Cardiac septum (tissue), 1 donor: ENCODE results near the gene HNRNPM. TPM values are rescaled to one million over a fixed set of nuclear protein-coding genes. Genes with fewer than 3 reads are reported as not detected.
"Not testable (repeated sequence)": the region's sequence is repeated elsewhere in the genome, so short reads cannot be mapped to it uniquely, and the experiment has no call there.

Experiments
- DNase-seq: peaks from one replicate; pipeline ENCODE4 v3.0.0-alpha.2; 2020; ENCODE audit warnings: low spot score
- intact Hi-C: fragments of 100-400 bp; cut with DNase I; formaldehyde crosslinking; loops from one replicate; pipeline ENCODE4 v1.14.0; 2022
- total RNA-seq: library from RNA; stranded (reverse); fragmentation: NEBNext Ultra II Directional; extraction: Animal tissue kit (Norgen Biotek cat#: 25700); gene quantifications from one replicate; pipeline ENCODE4 v1.2.1, GENCODE V29; 2021
- donor health status: DM: no; HTN: no; CAD: no.

HNRNPM gene
- total RNA-seq, 1 donor from 2014 or later, result 102 TPM

DNA sequence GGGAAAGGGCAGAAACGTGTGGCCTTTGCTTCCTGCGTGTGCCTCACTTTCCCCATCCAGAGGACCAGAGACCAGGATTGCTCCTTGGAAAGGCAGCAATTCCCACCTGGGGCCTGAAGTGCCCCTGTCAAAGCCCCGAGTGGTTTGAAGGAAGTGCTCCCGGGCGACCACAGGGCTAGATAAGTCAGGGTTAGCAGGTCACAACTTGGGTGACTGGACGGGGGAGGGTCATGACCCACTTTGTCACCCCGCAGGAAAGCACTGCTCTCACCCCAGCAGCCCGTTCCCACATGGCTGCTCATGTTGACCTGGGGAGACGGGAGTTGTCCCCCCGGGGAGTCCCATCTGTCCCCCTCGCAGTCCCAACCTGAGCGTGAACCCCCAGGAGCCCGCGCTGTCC is 57.2 kb downstream of the HNRNPM start:
- intact Hi-C loops, result no loop called here
- DNase-seq, result no peak

DNA sequence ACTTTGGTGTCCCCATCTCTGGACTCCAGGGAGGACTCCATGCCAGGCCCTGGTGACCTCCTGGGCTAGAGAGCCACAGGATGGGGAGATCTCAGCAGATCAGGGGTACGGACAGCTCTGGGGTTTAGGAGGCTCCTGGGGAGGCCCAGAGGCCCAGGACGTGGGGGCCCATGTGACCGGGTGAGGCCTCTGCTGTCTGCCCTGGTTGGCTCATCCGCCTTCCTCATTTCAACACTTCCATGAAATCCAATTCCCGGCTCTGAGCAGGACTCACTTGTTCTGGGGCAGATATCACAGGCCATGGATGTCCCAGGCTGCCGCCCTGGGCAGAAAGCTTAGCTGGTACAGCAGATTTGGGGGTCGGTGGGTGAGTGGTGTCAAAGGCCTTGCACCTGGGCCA is 58.7 kb downstream of the HNRNPM start:
- no peak for DNase-seq
- intact Hi-C loops, result no loop called here

DNA sequence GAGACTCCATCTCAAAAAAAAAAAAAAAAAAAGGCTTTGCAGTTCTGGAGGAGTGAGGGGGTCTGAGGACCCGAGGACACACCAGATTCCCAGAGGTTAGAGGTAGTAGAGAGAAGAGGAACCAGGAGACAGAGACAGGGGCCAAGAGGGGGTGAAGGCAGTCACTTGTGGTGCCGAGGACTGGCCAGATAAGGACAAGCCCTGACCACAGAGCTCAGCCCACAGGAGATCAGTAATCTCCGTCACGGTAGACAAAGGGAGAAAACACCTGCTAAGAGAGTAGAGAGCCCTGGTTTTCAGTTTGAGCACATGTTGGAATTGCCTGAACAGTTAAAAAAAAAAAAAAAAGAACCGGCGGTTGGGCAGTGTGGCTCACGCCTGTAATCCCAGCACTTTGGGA is 59.4 kb downstream of the HNRNPM start:
- DNase-seq, result no peak
- intact Hi-C loops, result no loop called here

DNA sequence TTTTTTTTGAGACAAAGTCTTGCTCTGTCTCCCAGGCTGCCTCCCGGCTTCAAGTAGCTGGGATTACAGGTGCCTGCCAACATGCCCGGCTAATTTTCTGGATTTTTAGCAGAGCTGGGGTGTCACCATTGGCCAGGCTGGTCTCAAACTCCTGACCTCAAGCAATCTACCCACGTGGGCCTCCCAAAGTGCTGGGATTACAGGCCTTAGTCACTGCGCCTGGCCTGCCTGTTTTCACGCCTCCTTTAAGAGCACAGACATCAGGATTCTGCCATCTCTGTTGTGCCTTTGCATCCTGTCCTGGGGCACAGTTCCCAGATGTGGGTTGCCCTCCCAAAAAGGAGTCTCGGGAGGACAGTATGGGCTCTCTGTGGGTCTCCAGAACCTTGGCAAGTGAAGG is 60.1 kb downstream of the HNRNPM start:
- no peak for DNase-seq
- intact Hi-C loops, result loop anchor here (5.0 kb wide), 1 partner anchor 93 kb away; the partner anchor contains the start of gene MARCHF2

DNA sequence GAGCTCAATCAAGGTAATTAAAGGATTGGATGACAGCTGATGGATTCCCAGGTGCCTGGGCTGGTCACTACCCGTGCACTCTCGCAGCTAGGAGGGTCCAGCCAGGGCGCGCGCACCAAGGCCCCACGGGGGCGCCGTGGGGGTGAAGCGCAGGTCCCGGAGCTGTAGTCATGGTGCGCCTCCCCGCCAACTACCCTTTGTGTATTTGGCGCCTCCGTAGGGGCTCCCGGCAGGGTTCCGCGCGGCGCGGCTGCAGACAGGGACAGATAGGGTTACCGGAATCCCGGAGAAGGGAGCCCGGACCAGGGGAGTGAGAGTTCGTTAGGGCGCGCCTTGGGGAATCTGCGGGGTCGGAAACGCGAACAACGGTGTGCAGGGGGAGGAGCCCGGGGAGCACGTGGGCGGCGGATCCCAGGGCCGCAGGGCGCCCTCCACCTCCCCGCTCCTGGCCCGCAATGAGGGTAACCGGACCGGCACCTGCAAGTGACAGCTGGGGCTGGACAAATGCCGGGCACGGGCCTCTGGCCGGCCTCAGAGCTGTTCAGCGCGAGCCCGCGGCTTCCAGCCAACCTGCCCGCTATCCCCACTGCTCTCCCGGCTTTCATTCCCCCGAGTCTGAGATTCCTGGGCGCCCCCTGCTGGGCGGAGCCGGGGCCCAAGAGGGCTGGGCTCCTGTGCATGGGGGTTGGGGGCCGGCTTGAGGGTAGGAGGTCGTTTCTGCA is 61.1 kb downstream of the HNRNPM start:
- intact Hi-C loops, result loop anchor here (1.0 to 5.0 kb wide), 2 partner anchors 94 to 152 kb away; partner anchors contain the start of gene MARCHF2
- DNase-seq, result peak; percentile 91

DNA sequence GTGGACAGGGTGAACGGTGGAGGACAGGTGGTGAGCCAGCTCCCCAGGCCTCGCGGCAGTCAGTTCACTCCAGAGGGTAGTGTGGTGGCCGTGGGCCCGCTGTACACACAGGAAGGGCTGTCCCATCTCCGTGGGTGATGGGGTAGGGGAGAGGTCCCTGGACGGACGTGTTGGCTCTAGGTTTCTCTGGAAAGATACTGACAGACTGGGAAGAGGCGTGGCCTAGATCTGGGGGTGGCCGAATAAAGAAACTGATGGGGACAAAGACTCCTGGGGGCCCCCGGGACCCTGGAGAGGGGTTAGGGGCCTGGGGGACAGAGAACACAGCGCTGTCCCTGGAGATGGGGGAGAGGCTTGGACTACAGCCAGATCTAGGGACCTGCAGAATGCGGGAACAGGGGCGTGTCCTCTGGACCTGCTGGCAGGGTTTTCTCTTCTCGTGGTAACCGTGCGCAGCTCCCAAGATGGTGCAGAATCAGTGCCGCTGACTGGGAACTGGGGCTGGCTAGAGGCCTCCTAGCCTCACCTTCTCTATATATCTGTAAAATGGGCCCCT is 61.7 kb downstream of the HNRNPM start:
- intact Hi-C loops, result loop anchor here (1.0 to 5.0 kb wide), 2 partner anchors 94 to 152 kb away; partner anchors contain the start of gene MARCHF2

DNA sequence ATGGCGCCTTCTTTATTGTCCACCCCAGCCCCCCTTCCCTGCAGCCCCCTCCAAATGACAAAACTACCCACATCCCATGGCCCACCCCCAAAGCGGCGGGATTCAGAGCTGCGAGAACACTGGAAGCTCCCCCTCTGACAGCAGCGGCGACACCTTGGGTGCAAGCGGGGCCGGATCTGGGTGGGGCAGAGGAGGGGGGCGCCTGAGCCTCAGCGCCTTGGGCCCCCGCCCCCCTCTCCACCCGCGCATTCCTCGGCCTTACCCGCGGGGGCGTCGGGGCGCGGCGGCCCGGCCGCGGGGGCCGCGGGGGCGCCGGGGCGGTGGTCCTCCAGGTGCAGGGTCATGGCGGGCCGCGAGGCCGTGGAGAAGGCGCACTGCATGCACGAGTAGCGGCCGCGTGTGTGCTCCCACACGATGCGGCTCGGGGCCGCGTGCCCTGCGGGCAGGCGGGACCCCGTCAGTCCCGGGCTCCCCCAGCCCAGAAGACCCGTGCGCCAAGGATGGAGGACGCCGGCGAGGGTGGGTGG is 65.9 kb downstream of the HNRNPM start:
- no peak for DNase-seq
- intact Hi-C loops, result no loop called here

More for the DNA sequence above, 61.7 kb downstream of the HNRNPM start:
- no peak for DNase-seq

DNA sequence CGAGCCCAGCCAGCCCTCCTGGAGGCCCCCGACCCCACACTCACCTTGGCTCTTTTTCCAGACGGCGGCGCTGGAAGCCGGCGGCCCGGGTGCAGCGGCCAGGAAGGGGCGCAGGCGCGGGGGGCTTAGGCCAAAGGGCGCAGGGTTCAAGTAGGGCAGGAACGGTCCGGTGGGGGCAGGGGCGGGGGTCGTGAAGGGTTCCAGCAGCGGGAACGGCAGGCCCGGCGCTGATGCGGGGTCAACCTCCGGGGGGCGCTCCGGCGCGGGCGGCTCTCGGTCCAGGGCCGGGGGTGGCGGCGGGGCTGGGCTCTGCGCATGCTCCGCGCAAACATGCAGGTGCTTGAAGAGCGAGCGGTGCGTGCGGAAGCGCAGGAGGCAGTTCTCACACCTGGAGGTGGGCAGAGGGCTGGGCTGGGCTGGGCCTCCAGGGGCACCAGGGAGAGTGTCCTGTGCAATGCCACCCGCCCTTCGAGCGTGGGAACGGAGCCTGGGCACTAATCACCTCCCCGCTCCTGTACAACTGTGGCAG is 66.9 kb downstream of the HNRNPM start:
- intact Hi-C loops, result no loop called here
- DNase-seq, result no peak

DNA sequence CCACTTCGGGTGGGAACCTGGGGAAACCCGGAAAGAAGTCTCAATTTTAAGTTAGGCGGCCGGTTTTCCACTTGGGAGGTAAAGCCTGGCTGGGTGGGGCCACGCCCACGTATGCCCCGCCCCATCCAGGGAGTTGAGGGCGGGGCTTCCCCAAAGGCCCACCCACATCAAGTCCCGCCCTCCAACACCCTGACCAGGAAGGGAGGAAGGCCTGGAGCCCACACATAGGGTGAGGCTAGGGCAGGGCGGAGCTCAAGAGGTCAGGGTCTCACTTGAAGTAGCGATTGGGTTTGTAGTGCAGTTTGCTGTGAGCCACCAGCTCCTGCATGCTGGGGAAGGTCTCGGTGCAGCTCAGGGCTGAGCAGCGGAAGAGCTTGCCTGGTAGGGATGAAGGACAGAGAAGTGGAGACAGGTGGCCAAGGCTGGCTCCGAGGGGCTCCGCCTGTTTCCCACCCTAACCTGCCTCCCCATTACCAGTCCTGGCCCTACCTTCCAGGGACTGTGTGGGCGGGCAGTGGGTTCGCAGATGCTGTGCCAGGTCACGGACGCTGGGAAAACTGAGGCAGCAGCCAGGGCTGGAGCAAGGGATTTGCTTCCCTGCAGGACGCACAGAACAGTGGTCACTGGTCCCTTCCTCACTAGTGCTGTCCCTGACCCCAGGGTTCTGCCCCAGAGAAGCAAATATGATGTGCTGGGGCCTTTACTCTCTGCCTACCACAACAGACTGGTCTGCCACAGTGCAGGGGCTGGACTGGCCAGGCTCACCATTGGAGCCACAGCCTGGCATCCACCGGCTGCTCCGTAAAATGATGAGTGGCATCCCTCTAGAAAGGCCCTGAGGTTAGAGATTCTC is 67.6 kb downstream of the HNRNPM start:
- no peak for DNase-seq
- intact Hi-C loops, result no loop called here

DNA sequence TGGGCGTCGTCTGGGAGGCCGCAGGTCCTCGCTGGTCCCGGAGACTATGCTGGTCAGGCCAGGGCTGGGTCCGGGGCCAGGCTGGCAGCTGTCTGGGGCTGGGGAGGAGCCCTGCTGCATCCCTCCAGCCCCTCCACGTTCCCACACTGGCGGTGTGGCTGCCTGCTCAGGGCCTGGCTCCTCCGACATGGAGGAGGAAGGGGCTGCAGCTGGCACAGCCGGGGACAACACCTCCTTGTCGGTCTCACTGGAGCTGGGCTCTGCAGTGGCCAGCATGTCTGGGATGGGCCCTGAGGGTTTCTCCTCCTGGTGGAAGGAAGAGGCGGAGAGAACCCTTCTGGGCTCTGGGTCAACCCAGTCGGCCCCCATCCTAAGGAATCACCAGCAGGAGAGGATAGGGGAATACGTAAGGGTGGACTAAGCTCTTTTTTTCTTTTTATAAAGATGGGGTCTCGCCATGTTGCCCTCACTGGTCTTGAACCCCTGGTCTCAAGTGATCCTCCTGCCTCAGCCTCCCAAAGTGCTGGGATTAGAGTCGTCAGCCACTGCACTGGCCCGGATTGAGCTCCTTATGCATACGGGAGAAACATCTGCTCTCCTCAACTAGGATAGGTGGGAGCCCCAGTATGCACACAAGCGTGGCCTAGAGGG is 68.4 kb downstream of the HNRNPM start:
- intact Hi-C loops, result no loop called here
- no peak for DNase-seq

DNA sequence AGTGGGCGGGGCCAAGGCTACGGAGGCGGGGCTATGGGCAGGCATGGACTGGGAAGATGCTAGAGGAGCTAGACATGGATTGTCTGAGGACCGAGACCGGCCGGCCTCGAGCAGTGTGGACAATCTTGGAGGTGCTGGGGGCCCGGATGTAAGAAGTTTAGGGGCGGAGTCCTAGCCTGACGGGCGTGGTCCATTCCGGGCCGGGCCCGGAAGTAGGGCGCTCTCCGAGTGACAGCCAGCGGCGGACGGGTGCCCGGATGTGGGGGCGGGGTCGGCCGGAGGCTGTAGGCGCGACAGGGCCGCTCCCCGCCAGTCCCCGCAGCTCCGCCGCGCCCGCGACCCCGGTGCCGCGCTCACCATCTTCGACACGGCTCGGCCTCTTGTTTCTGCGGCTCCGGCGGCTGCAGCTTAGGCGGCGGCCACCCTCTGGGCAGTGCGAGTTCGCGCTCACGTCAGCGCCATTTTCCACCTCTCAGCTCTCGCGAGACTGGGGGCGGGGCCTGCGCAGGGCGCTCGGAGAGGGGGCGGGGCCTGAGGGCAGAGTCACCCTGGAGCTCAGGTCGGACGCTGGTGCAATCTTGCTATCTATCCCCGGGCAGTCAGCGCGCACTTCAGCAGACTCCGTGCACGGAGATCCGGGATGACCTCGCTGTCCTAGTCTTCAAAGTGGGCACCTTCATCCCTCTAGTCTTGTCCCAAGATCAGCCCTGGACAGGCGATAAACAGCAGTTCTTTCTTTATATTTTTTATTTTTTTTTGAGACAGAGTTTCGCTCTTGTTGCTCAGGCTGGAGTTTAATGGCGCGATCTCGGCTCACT is 69.1 kb downstream of the HNRNPM start, which contains the start of gene ZNF414:
TSS of gene ZNF414 (minus strand) at position 481 of the 818 bp plus-strand sequence. CDS start at position 360, 121 bp downstream.
- intact Hi-C loops, result no loop called here

DNA sequence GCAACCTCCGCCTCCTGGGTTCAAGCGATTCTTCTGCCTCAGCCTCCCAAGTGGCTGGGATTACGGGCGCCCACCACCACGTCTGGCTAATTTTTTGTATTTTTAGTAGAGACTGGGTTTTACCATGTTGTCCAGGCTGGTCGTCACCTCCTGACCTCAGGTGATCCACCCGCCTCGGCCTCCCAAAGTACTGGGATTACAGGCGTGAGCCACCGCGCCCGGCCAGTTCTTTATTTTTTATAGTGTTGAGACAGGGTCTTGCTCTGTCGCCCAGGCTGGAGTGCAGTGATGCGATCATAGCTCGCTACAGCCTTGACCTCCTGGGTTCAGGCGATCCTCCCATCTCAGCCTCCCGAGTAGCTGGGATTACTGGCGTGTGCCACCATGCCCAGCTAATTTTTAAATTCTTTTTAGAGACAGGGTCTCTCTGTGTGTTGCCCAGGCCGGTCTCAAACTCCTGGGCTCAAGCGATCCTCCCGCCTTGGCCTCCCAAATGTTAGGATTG is 69.8 kb downstream of the HNRNPM start:
- intact Hi-C loops, DNase-seq: not testable (repeated sequence)

More for the DNA sequence above, 69.1 kb downstream of the HNRNPM start, which contains the start of gene ZNF414:
- peak; percentile 98 for DNase-seq

DNA sequence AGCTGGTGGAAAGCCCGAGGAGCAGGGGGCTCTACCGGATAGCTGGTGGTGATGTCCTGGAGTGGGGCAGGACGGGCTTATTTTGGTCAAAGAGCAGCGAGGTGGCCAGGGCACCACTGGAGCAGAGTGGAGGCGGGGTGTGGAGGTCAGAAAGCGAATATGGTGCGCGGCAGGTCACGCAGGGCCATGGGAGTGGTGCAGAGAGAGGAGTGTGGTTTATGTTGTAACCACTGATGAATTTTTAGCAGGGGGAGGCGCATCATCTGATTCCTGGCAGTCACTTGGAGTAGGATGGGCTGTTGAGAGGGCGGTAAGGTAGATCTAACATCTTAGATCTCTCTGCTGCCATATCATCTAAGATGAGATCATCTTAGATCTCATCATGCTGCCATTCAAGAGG is 70.5 kb downstream of the HNRNPM start:
- DNase-seq, result no peak
- intact Hi-C loops, result no loop called here

DNA sequence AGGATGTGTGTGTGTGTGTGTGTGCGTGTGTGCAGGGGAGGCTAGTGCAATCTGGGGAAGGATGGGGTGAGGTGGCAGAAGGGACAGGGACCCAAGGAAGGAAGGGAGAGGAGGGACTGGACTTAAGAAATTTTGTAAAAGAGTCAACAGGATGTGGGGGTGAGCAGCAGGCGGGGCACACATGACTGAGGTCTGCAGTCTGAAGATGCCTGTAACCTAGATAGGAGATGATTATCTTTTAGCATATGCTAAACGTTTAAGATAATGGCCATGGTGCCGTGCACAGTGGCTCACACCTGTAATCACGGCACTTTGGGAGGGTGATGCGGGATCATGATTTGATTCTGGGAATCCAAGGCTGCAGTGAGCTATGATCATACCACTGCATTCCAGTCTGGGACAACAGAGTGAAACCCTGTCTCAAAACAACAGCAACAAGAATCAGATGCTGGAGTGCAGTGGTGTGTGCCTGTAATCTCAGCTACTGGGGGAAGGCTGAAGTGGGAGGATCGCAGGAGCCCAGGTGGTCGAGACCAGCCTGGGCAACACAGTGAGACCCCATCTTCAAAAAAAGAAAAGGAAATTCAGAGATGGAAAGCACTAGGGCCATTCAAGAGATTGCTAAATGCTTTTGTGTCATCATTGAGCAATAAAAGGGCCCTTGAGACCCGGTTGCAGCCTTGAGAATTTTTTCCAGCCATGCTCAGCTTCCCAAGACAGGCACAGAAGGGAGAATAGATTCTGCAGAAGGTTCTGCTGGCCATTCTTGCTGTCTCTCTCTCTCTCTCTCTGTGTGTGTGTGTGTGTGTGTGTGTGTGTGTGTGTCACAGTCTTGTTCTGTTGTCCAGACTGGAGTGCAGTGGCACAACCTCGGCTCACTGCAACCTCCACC is 73.0 kb downstream of the HNRNPM start:
- intact Hi-C loops, result no loop called here
- DNase-seq, result no peak

DNA sequence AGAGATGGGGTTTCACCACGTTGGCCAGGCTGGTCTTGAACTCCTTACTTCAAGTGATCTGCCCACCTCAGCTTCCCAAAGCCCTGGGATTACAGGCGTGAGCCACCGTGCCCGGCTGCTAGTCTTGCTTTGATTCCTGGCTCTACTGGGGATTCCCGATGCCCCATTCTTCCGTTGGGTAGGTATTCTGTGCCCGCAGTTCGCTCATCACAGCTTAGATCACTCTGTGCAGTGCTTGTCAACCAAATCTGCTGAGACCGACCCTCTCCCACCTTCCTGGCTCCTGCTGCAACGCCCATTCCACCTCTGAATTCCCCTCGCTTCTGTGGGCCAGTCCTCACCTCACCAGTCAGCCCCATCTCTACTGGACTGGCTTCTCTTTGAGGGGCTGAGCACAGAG is 73.8 kb downstream of the HNRNPM start:
- no peak for DNase-seq
- intact Hi-C loops, result no loop called here

DNA sequence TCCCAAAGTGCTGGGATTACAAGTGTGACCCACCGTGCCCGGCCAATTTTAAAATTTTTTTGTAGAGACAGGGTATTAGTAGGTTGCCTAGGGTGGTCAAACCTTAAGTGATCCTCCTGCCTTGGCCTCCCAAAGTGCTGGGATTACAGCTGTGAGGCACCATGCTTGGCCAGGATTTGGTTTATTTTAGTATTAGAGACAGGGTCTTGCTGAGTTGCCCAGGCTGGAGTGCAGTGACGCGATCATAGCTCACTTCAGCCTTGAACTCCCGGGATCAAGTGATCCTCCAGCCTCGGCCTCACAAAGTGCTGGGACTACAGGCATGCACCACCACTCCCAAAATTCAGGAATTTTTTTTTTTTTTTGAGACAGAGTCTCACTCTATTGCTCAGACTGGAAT is 74.6 kb downstream of the HNRNPM start:
- intact Hi-C loops, result no loop called here
- DNase-seq, result no peak

DNA sequence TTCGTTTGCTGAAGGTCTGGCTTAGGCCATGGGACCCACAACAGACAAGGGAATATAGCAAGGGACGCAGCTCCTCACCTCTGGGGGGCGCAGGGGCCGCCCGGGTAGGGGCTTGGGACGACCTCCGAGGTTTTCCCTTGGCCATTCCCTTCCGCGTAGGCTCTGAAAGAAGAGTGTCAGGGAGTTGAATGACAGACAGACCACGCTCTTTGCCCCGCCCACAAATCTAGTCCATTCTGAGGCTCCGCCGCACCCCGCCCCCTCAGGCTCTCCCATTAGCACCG is 80.6 kb downstream of the HNRNPM start:
- intact Hi-C loops, result no loop called here
- no peak for DNase-seq
